ENCODE measurements around the gene EXOC7. TPM values are rescaled to one million over a fixed set of nuclear protein-coding genes. Genes with fewer than 3 reads are reported as not detected.

Gene EXOC7
- total RNA-seq, 1 donor from 2014 or later: 117 TPM

DNA sequence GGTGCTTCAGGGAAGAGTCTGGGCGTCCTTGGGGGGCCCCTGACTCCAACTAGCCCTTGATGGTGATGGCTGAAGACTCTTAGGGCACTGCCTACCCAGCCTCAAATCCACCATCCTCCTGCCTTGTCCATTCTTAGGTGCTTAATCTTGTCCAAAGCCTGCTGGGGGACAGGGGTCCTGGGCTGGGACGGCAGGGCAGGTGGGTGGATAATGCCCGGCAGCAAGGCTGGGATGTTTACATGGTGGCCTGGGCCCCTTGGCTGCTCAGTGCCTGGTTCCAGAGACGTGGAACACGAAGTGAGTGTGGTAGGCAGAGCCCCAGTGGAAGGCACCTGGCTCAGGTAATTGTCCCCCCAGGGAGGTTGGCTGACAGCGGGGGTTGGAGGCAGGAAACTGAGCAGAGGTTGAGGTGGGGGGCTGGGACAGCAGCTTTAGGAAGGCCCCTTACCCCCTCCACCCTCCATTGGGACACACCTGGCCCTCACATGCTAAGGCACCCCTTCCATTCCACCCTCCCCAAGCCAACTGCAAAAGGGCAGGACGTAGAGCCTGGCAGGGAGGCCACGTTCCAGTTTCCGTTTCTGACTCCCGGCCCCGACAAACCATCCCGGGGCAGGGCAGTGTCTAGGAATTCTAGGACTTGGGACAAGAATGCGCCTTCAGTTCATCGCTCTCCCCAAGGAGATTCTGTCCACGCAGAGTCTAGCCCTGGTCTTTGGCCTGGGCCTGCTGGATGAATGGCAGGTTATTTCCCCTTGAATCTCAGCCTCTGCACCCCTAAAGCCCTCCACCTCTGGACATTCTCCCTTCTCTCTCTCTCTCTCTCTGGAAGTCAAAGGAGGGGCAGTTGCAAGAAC lies 35.5 kb upstream of the EXOC7 start:
- no peak for DNase-seq (ENCODE audit: low spot score)

DNA sequence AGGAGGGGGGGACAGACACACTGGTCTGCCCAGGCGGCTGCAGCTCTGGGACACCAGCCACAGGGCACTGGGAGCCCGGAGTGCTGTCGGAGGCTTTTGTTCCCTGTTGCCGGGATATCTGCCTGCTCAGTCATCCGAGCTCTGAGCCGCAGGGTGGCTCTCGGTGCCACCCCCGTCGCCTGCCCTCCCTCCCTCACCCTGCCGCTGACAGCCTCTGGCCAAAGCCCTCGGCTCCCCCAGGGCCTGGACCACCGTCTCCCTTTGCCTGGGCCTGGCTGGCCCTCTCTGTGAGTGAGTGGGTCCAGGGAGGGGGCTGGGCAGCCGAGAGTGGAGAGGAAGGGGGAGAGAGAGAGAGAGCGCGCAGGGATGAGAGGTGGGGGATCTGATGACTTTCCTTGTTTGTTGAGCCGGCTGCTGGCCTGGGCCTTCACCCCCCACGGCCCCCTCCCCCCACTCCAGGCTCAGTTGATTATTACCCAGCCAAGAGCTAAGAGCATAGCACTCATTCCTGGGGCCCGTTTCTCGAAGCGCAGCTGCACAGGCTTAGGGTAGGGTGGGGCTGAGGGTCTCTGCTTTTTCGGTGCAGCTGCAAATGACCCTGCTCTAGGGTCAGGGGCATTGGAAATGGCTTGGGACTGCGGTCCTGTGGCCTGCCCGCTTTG lies 34.8 kb upstream of the EXOC7 start:
- no peak for DNase-seq (ENCODE audit: low spot score)

GRCh38 chr17:76137351-76138233 lies 34.0 kb upstream of the EXOC7 start:
- DNase-seq (ENCODE audit: low spot score): no peak

GRCh38 chr17:76137001-76137350 lies 33.4 kb upstream of the EXOC7 start:
- no peak for DNase-seq (ENCODE audit: low spot score)

DNA sequence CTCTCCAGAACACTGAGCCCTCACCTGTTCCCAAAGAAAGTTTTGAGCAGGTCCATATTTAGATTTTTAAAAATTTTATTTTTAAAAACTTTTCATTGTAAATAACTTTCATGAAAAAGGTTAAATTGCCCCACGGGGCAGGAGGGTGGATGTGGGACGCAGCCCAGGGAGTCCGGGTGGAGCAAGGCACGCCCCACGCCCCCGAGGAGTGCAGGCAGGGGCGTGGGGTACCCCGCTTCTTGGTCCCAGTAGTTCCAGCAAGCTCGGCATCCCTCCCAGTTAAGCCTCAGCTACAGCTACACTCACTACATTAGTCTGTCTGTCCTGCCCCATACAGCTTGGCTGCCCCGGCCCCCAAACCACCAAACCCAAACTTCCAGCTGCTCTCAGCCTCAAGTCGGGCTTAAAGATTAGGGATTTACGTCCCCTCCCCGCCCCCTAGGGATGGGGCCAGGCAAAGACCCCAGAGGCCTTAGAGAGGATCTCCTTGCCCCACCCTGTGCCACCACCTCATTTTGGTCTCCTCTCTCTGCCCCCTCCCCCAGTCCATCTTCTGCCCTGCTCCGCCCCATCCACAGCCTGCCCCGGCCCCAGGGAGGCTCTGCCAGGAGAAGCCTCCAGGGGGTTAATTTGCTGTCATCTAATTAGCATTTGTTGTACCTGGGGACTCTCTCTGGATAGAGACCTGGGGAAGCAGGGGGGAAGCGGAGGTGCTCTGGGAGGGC lies 32.9 kb upstream of the EXOC7 start:
- no peak for DNase-seq (ENCODE audit: low spot score)

DNA sequence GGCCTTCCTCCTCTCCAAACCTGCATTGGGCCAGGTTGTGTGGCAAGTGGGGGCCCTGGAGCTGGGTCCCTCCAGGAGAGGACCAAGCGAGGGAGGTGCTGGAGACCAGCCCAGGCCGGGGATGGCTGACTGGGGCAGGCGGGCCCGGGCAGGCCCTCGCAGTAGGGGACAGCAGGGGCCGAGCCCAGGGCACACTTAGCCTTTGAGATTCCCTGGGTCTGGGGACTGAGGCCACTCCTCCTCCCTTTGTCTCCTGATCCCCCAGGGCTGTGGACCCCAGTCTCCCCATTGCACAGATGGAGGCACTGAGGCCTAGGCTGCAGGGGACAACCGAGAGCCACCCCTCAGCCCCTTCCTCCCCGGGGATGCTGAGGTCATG lies 32.2 kb upstream of the EXOC7 start:
- DNase-seq (ENCODE audit: low spot score): no peak

GRCh38 chr17:76134911-76135809 lies 31.6 kb upstream of the EXOC7 start:
- DNase-seq (ENCODE audit: low spot score): no peak

DNA sequence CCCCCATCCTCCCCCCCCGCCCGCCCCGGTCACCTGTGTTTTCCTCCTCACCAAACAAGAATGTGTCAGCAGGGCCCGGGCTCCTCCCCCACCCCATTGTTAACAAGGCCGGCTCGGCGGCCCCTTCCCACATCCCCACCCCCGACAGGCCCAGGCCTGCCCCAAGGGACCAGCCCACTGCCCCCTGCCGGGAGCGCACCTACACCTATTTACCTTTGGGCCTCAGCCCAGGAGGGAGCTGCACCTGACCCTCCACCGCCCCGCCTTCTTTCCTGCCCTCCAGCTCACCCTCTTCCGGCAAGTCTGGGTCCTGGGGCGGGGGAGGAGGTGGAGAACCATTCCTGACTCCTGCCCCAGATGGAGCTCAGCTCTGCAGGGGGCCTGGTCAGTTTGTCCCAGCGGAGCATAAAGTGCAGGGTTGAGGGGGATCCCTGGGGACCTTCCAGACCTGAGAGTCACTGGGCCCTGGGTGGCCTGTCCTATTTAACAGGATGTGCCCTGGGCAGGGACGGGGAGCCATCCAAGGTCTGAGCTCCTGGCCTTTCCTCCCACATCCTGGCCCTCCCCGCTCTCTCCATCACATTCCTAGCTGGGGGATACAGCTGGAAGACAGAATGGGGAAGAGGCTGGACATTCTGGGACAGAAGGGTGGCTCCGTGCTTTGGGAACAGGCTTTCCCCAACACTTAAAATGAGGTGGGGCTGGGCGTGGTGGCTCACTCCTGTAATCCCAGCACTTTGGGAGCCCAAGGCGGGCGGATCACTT lies 29.2 kb upstream of the EXOC7 start:
- no peak for DNase-seq (ENCODE audit: low spot score)

- no peak for DNase-seq (ENCODE audit: low spot score)
Measured at GRCh38 chr17:76131692-76132573, 28.3 kb upstream of the EXOC7 start.

GRCh38 chr17:76131051-76131691 lies 27.6 kb upstream of the EXOC7 start:
- no peak for DNase-seq (ENCODE audit: low spot score)

DNA sequence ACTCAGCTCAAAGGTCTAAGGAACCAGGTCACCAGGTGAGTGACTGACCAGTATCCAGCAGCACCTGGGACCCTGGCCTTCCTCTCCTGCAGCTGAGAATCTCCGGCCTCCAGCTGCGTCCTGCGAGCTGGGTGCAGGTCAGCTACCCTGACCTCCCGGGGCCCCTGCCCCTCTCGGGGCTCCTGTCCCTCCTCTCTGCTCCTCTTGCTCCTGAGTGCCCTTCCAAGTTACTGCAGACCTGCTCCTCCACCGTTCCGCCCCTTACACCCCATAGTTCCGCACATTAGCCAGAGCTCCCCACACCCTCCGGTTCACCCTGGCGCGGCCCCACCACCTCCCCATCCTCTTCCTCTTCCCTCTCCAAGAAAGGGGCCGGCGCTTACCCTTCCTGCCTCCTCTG lies 26.9 kb upstream of the EXOC7 start:
- DNase-seq (ENCODE audit: low spot score): no peak

GRCh38 chr17:76125922-76126321 lies 22.3 kb upstream of the EXOC7 start:
- no peak for DNase-seq (ENCODE audit: low spot score)

GRCh38 chr17:76125391-76125675 lies 21.7 kb upstream of the EXOC7 start:
- DNase-seq (ENCODE audit: low spot score): no peak

DNA sequence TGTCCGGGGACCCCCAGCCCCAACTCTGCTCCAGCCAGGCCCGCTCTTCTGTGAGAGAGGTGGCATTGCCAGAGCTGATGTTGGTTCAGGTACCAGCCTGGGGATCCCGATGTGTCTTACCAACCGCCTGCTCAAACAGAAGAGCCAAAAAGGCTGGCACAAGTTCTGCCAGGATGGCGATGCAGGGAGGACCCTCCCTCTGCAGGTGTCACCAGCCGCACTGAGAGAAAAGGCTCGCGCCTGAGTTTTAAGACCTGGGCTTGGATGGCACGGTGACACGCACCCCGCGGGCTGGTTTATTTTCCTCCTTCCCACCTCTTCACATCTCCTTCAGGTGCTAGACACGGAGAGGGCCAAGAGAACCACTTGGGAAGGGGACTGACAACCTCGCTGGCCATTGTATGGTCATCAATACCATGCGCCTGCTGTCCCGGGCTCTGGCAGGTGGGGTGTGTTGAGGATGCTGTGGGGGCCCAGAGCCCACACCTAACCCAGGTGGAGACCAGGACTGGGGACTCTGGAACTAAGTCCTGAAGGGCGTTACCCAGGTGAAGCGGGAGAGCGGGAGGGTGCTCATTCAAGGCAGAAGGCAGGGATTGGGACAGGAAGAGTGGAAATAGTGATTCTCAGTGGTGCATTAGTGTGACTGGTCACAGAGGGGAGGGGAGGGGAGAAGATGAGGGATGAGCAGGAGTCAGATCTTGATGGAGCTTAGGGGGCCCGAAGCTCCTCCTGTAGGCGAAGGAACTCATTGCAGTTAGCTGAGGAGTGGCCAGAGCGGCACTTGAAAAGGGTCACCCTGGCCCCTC lies 21.2 kb upstream of the EXOC7 start:
- no peak for DNase-seq (ENCODE audit: low spot score)

DNA sequence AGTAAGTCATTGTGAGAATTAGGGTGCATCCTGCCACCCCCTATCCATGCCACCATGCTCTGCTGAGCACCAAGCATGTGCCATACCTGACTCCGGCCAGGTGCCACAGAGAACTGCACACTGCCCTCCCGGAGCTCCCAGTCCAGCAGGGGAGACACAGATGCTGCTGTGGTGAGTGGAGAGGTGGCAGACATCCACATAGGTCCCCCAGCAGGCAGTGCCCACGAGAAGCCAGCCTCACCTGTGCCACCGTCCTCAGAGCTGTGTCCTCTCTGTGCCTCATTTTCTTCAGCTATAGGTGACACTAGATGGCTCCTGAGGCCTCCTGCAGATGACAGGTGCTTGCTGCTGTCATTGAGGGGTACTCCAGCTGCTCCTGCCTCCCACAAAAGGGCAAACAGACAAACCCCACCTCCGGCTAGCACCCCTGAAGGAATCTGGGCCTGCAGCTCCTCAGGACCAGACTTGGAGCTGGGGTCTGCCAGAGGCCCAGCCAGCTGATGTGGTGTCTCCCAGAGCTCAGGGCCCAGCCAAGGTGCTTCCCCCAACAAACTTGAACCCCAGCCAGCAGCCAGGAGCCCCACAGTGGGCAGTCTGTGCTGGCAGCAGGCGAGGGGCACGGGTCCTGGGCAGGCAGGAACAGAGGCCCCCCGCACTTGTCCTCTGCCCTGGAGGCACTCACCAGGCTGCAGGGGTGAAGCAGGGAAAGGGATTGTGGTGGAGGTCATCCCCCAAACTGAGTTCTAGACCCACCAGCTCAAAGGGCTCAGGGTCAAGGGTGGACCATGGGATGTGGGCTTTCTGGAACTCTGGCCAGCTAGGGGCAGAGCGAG lies 20.4 kb upstream of the EXOC7 start:
- no peak for DNase-seq (ENCODE audit: low spot score)

- no peak for DNase-seq (ENCODE audit: low spot score)
Measured at GRCh38 chr17:76123191-76123499, 19.6 kb upstream of the EXOC7 start.

Data from mesenteric fat pad (tissue), 1 donor.